ENCODE results near the gene TMA7B.

DNA sequence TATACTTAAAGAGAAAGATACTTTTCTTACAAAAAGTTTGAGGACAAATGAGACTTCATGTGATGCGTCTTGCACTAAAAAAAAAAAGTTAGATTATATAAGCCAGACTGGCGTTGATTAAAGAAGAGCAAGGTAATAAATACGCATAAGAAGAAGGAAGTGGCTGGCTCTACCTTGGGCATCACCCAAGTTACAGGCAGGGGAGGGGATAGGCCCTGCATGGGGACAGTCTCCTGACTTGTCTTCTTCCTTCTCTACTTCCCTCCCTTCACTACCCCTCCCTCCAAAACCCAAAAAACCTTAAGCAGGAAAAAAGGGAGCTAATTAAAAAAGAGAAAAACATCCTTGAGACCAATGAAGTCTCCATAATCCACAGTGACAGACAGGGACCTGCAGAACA, 22.3 kb upstream of the TMA7B start:
- TF ChIP-seq, protein P1, sequence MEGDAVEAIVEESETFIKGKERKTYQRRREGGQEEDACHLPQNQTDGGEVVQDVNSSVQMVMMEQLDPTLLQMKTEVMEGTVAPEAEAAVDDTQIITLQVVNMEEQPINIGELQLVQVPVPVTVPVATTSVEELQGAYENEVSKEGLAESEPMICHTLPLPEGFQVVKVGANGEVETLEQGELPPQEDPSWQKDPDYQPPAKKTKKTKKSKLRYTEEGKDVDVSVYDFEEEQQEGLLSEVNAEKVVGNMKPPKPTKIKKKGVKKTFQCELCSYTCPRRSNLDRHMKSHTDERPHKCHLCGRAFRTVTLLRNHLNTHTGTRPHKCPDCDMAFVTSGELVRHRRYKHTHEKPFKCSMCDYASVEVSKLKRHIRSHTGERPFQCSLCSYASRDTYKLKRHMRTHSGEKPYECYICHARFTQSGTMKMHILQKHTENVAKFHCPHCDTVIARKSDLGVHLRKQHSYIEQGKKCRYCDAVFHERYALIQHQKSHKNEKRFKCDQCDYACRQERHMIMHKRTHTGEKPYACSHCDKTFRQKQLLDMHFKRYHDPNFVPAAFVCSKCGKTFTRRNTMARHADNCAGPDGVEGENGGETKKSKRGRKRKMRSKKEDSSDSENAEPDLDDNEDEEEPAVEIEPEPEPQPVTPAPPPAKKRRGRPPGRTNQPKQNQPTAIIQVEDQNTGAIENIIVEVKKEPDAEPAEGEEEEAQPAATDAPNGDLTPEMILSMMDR (conservative IDR thresholded peaks at IDR 0.05; ENCODE audit: low read depth, low read length), result no peak
- no peak for TF ChIP-seq EZH2phosphoT487 (IDR thresholded peaks at IDR 0.05; ENCODE audit: borderline replicate concordance, low read length)
